Eye (tissue), 1 donor: ENCODE measurements around the gene ZNF214.
"Not testable (repeated sequence)": the region's sequence is repeated elsewhere in the genome, so short reads cannot be mapped to it uniquely, and the experiment has no call there.

Experiments used
- DNase-seq: peaks from one replicate; pipeline ENCODE4 v3.0.0-alpha.2; 2015

ZNF214 gene

DNA sequence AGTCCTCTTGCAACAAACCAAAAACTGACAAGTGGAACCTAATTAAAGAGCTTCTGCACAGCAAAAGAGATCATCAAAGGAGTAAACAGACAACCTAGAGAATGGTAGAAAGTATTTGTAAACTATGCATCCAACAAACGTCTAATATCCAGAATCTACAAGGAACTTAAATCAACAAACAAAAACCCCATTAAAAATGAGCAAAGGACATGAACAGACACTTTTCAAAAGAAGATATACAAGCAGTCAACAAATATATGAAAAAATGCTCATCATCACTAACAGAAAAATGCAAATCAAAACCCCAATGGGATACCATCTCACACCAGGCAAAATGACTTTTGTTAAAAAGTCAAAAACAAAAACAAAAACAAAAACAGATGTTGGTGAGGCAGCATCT, 33.7 kb downstream of the ZNF214 start:
- DNase-seq = no peak

DNA sequence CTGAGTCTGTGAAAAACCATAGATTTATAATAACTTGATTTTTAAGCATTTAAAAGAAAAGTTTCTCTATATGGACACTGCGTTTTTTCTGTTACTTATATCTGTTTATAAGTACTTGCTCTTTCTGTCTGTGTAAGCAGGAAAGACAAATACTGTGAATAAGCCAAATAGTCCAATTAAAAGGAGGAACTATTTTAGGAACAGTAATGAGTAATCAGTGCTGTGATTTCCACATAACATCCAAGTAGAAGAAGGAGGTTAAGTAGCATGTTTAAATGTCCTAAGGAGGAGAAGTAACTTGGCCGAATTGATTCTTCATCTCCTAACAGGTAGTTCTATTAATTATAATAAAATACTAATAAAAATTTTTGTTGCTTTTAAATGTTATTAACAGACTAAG, 40.8 kb downstream of the ZNF214 start:
- DNase-seq = no peak

DNA sequence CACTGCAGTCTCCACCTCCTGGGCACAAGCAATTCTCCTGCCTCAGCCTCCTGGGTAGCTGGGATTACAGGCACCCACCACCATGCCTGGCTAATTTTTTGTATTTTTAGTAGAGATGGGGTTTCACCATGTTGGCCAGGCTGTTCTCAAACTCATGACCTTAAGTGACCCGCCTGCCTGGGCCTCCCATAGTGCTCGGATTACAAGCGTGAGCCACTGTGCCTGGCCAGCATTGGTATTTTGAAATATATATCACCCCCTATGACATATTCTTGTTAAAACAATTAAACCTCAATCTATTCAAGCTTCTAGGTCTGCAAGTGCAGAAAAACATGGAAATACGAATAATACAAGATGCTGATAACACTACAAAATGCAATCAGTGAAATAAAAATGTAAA, 50.3 kb downstream of the ZNF214 start:
- DNase-seq = not testable (repeated sequence)

DNA sequence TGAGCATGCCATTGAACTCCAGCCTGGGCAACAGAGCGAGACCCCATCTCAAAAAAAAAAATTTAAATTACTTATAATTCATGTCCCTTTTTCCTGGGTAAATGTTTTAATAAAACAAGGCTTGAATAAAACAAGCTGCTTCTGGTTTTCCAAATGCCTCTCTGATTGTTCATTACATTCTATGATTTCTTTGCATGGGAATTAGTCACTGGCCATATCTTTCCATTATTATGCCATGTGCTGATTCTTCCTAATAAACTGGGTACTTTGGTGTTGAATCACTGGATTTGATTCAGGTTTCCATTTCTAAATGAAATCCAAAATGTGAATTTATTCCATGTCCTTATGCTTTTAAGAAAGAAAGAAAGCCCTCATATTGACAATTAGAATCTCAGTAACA, 51.3 kb downstream of the ZNF214 start:
- no peak for DNase-seq

DNA sequence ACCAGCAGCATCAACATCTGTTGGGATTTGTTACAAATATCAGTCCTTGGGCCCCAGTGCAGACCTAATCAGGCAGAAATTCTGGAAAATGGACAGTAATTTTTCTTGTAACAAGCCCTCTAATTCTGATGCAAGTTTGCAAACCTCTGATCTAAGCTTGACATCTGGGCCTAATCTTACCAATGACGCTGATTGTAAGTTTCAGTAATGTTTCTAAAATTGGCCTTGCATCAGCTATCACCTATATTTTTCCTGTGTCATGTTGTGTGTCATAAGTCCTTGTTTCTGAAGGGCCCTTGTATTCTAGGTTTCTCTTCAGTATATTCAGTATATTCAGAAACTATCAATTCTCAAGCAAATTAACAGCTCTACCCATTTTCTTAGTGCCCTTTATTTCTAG, 57.5 kb downstream of the ZNF214 start:
- no peak for DNase-seq

DNA sequence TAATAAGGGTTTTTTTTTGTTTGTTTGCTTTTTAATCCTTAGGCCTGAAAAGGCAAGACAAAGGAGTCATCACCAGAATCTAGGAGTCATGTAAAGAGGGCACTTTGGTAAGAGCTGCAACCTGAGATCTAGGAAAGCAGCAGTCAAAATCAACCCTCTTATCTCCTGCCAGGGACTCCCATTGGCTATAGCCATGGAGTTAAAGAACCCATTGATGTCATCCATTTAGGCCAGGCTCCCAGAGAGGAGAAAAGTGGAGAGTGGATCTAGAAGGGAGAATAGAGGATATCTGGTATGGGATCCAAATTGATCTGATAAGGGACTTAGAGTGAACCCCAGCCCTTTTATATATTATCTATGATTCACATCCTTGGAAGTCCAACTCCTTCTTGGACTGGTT, 58.0 kb downstream of the ZNF214 start:
- DNase-seq = no peak

DNA sequence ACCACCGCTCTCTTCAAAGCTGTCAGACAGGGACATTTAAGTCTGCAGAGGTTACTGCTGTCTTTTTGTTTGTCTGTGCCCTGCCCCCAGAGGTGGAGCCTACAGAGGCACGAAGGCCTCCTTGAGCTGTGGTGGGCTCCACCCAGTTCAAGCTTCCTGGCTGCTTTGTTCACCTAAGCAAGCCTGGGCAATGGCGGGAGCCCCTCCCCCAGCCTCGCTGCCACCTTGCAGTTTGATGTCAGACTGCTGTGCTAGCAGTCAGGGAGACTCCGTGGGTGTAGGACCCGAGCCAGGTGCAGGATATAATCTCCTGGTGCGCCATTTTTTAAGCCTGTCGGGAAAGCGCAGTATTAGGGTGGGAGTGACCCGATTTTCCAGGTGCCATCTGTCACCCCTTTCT, 65.9 kb downstream of the ZNF214 start:
- DNase-seq = not testable (repeated sequence)
